ENCODE measurements around the gene KLF6. TPM values are rescaled to one million over a fixed set of nuclear protein-coding genes. Genes with fewer than 3 reads are reported as not detected.
A peak's percentile ranks its signal among the peaks of the same experiment; 100 is the strongest.

Gene KLF6
- total and polyA plus RNA-seq, 2 of the 4 experiments (the other 2 are of a cell fraction): 69.0 to 123 TPM

DNA sequence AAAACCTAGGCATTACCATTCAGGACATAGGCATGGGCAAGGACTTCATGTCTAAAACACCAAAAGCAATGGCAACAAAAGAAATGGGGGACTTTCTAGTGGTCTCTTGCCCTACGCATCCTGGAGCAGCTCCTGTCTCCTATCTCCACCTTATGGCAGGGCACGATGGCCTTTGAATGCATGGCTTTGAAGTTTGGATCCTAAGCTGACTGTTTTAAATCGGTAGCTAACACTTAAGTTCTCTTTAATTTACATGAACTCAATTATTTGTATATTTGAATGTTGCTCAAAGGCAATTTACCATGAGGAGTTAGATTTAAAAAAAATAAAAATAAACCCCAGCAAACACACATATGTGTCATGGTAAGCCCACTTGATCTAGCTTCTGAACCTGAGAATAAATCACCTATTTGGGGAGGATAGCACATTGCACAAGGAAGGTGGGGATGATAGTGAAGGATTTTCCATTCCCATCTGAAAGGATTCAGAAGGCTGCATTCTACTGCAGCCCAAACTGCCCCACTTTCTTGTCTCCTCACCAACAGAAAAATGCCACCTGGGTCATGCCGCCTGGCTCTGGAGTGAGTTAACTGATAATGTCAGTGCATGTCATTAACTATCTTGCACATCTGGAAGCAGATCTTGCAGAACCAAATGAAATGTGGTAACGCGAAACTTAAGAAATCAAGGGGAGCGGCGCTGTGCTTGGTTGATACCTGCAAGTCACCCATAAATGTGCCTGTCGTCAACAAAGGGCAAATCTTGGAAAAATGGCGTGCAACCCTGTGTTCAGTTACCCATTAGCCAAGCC lies 12.4 kb downstream of the KLF6 start:
- no peaks in the 10 kb centered on the region for H3K27me3 ChIP-seq (ENCODE audit: control insufficient read depth, insufficient read depth, low read length)
- H3K4me3 ChIP-seq (ENCODE audit: insufficient read depth, low read depth, low read length): no peak overlapping the region
- H3K18ac ChIP-seq (ENCODE audit: low read depth, low read length): no peak overlapping the region
- H3K27ac ChIP-seq (ENCODE audit: insufficient read depth, low read length): no peak overlapping the region
- ChIA-PET POLR2A (ENCODE audit: unreplicated experiment) (no interaction called here), CTCF (no interaction called here)
- no peak overlapping the region for H2AK9ac ChIP-seq (replicated peaks; ENCODE audit: low read depth, low read length, poor library complexity)
- H2BK120ac ChIP-seq (ENCODE audit: low read depth, low read length): no peak overlapping the region
- no peak overlapping the region for H4K91ac ChIP-seq (ENCODE audit: insufficient read depth, low read depth, low read length)
- H2AFZ ChIP-seq (replicated peaks; ENCODE audit: low read length, poor library complexity): no peak overlapping the region
- H3K9me3 ChIP-seq (ENCODE audit: control insufficient read depth, insufficient read depth, low read length): no peaks in the 10 kb centered on the region
- no peak overlapping the region for H4K8ac ChIP-seq (ENCODE audit: low read depth in 2 of 2, low read length in 2 of 2)
- in situ Hi-C loops (cut with MboI; ENCODE audit: low sequenced_read_pairs): loop anchor here (10.0 kb wide), 4 partner anchors 308 to 578 kb away; no protein-coding TSS in a partner anchor
- no peak overlapping the region for H3K9ac ChIP-seq (ENCODE audit: low read depth, low read length)
- H3K56ac ChIP-seq (ENCODE audit: extremely low read depth, insufficient read depth, low read length): no peak overlapping the region
- 100% methylated on average over 3 of the region's 10 CpGs; no CpG with 5 or more reads in 1 of the 2 experiments for WGBS, 2 experiments (ENCODE audit: extremely low coverage in 2 of 2, insufficient read length in 1 of 2)
- H2BK15ac ChIP-seq (ENCODE audit: low read depth, low read length): no peak overlapping the region
- dilution Hi-C loops (cut with HindIII; ENCODE audit: low sequenced_read_pairs, unreplicated experiment): no loop called here
- no peak overlapping the region for H4K5ac ChIP-seq (ENCODE audit: low read depth, low read length)
- H3K14ac ChIP-seq (replicated peaks; ENCODE audit: low read depth, low read length): no peak overlapping the region
- H4K20me1 ChIP-seq (ENCODE audit: insufficient read depth, low read length): peaks cover 26% of the 10 kb centered on the region; the same call in 1 of the 2 replicates
- H2BK5ac ChIP-seq (ENCODE audit: low read depth, low read length, poor library complexity, severe bottlenecking): no peak overlapping the region
- intact Hi-C loops (cut with micrococcal nuclease): no loop called here
- no TSS peak for BruUV-seq (replicated peaks)
- DNase-seq (peak; percentile 33), ATAC-seq (ENCODE audit: low read depth) (no peak)
- no peak overlapping the region for H3K4me2 ChIP-seq (ENCODE audit: low read depth, low read length)
- peaks cover 15% of the 10 kb centered on the region for H3K36me3 ChIP-seq (ENCODE audit: control insufficient read depth, insufficient read depth, low read length)
- H3K4ac ChIP-seq (ENCODE audit: low read depth, low read length): no peak overlapping the region
- H3K4me1 ChIP-seq (ENCODE audit: control insufficient read depth, insufficient read depth, low read length): peaks cover 9% of the 10 kb centered on the region
- peaks cover 13% of the 10 kb centered on the region for H3K9me1 ChIP-seq (ENCODE audit: insufficient read depth, low read length)
- TF ChIP-seq MAFK (IDR thresholded peaks at IDR 0.05; ENCODE audit: low read depth, low read length) (no peak), POLR2A (IDR thresholded peaks at IDR 0.05; ENCODE audit: low read depth, low read length) (peak; percentile 83), NFE2L2 (IDR thresholded peaks at IDR 0.05; ENCODE audit: low read depth, low read length) (no peak)
- no peak overlapping the region for H2BK20ac ChIP-seq (ENCODE audit: low read depth, low read length)
- H2AK5ac ChIP-seq (ENCODE audit: low read depth, low read length): no peak overlapping the region
- H3K23ac ChIP-seq (ENCODE audit: low read depth, low read length): no peak overlapping the region
- peaks cover 0 to 25% of the 10 kb centered on the region in 2 experiments; a peak in 1 of 4 replicates for H3K79me1 ChIP-seq (ENCODE audit: low read depth in 1 of 2, low read length in 2 of 2)
